ENCODE data around the gene NCOA5.

The NCOA5 gene

DNA sequence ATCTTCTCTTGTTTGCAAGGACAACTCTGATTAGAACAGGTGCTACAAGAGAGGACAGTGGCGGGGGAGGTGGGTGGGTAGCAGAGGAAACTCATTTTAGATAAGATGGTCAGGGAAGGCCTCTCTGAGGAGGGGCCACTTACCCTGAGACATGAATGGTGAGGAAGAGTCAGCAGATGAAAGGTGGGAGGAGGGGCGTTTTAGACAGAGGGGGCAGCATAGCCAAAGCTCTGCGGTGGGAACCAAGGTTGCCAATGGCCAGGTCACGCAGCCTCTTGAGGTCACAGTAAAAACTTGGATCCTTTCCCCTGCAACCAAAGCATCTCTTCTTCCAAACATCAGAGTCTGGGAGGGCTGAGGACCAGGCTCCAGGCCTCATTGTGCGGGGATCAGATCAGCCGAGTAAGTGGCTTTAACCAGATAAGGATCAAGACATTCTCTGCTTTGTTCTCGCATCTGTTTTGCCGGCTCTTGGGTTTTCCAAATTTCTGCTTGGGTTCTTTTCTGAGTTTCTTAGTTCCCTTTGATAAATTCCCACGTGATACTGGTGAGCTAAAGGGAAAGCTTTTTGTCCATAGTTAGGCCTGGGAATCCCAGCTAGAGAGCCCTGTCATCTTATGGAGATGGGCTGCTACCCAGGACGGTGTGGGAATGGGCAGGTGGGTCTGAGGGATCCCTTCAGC is 22.8 kb upstream of the NCOA5 start:
- ChIA-PET CTCF (no interaction called here), POLR2A (no interaction called here)
- DNase-seq, result no peak
- Histone ChIP-seq H3K9me3 (ENCODE audit: control extremely low read depth in 1 of 5, control insufficient read depth in 4 of 5, insufficient read depth in 2 of 5, low read depth in 1 of 5, low read length in 4 of 5) (no peaks in the 10 kb centered on the region), H3K27ac (ENCODE audit: insufficient read depth in 1 of 2, low read depth in 1 of 2, low read length in 2 of 2, poor library complexity in 1 of 2, severe bottlenecking in 2 of 2) (no peak overlapping the region), H3K36me3 (ENCODE audit: control insufficient read depth in 4 of 4, insufficient read depth in 4 of 4, low read length in 3 of 4) (no peaks in the 10 kb centered on the region), H3K4me3 (ENCODE audit: control insufficient read depth in 1 of 7, extremely low read depth in 1 of 7, insufficient read depth in 4 of 7, low read depth in 2 of 7, low read length in 6 of 7) (no peak overlapping the region), H3K27me3 (replicated peaks in 2 of 5; ENCODE audit: control insufficient read depth in 4 of 5, insufficient read depth in 5 of 5, low read length in 4 of 5) (peaks cover 0 to 14% (median 8%) of the 10 kb centered on the region in 5 experiments), H3K4me1 (ENCODE audit: control extremely low read depth in 1 of 4, control insufficient read depth in 4 of 4, insufficient read depth in 4 of 4, low read length in 3 of 4) (peaks cover 0 to 6% (median 4%) of the 10 kb centered on the region in 4 experiments)
- WGBS (ENCODE audit: insufficient coverage), result 100% methylated on average over 4 of the region's 10 CpGs

DNA sequence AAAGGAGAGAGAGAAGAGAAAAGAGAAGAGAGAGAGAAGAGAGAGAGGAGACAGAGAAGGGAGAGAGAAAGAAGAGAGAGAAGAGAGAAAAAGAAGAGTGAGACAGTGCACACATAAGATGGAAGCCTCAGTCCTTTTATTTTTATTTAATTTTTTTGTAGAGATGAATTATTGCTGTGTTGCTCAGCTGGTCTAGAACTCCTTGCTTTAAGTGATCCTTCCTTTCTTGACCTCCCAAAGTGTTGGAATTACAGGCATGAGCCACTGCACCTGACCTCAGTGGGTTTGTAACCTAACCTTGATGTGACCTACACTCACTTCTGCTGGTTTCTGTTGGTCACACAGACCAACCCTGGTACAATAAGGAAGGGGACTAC is 22.1 kb upstream of the NCOA5 start:
- POLR2A ChIA-PET, result no interaction called here
- DNase-seq, result no peak
- H3K36me3 ChIP-seq (ENCODE audit: control insufficient read depth in 4 of 4, insufficient read depth in 4 of 4, low read length in 3 of 4), result no peaks in the 10 kb centered on the region
- H3K27ac ChIP-seq (ENCODE audit: insufficient read depth in 1 of 2, low read depth in 1 of 2, low read length in 2 of 2, poor library complexity in 1 of 2, severe bottlenecking in 2 of 2), result no peak overlapping the region
- peaks cover 0 to 14% (median 8%) of the 10 kb centered on the region in 5 experiments for H3K27me3 ChIP-seq (replicated peaks in 2 of 5; ENCODE audit: control insufficient read depth in 4 of 5, insufficient read depth in 5 of 5, low read length in 4 of 5)
- CTCF ChIA-PET, result no interaction called here
- H3K4me3 ChIP-seq (ENCODE audit: control insufficient read depth in 1 of 7, extremely low read depth in 1 of 7, insufficient read depth in 4 of 7, low read depth in 2 of 7, low read length in 6 of 7), result no peak overlapping the region
- H3K9me3 ChIP-seq (ENCODE audit: control extremely low read depth in 1 of 5, control insufficient read depth in 4 of 5, insufficient read depth in 2 of 5, low read depth in 1 of 5, low read length in 4 of 5), result no peaks in the 10 kb centered on the region
- H3K4me1 ChIP-seq (ENCODE audit: control extremely low read depth in 1 of 4, control insufficient read depth in 4 of 4, insufficient read depth in 4 of 4, low read length in 3 of 4), result no peaks in the 10 kb centered on the region

DNA sequence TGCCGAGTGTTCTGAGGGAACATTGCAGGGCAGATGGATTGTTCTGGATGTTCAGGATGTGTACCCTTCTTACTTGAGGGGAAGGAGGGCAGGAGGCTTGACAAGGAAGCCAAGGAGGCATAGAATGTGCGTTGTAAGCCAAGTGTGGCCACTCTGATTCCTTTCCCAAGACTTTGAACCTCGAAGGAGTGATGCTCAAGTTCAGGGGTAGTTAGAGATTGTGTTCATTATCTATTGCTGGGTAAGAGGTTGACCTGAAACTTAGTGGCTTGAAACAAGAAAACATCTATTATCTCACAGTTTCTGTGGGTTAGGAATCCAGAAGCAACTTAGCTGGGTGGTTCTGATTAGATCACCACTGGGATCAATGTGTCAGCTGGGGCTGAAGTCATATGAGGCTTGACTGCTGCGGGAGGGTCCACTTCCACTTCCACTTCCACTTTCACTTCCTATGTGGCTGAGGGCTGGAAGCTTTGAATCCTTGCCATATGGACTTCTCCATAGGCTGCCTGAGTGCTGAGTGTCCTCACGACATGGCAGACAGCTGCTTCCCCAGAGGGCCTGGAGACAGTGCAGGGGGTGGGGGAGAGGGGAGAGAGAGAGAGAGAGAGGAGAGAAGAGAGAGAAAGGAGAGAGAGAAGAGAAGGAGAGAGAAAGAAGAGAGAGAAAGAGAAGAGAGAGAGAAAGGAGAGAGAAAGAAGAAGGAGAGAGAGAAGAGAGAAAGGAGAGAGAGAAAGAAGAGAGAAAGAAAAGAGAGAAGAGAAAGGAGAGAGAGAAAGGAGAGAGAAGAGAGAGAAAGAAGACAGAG is 21.5 kb upstream of the NCOA5 start:
- H3K9me3 ChIP-seq (ENCODE audit: control extremely low read depth in 1 of 5, control insufficient read depth in 4 of 5, insufficient read depth in 2 of 5, low read depth in 1 of 5, low read length in 4 of 5), result no peaks in the 10 kb centered on the region
- peaks cover 0 to 14% (median 8%) of the 10 kb centered on the region in 5 experiments for H3K27me3 ChIP-seq (replicated peaks in 2 of 5; ENCODE audit: control insufficient read depth in 4 of 5, insufficient read depth in 5 of 5, low read length in 4 of 5)
- DNase-seq, result peak in 1 of 3 donors; percentile 35
- H3K27ac ChIP-seq (ENCODE audit: insufficient read depth in 1 of 2, low read depth in 1 of 2, low read length in 2 of 2, poor library complexity in 1 of 2, severe bottlenecking in 2 of 2), result no peak overlapping the region
- CTCF ChIA-PET, result interaction anchor here (0.5 kb wide), 1 partner anchor 14 kb away, joined by 3 read pairs; no protein-coding TSS in a partner anchor
- H3K4me3 ChIP-seq (ENCODE audit: control insufficient read depth in 1 of 7, extremely low read depth in 1 of 7, insufficient read depth in 4 of 7, low read depth in 2 of 7, low read length in 6 of 7), result no peak overlapping the region
- POLR2A ChIA-PET, result no interaction called here
- no peaks in the 10 kb centered on the region for H3K36me3 ChIP-seq (ENCODE audit: control insufficient read depth in 4 of 4, insufficient read depth in 4 of 4, low read length in 3 of 4)
- 76% methylated on average over 4 of the region's 5 CpGs for WGBS (ENCODE audit: insufficient coverage)
- H3K4me1 ChIP-seq (ENCODE audit: control extremely low read depth in 1 of 4, control insufficient read depth in 4 of 4, insufficient read depth in 4 of 4, low read length in 3 of 4), result no peaks in the 10 kb centered on the region

DNA sequence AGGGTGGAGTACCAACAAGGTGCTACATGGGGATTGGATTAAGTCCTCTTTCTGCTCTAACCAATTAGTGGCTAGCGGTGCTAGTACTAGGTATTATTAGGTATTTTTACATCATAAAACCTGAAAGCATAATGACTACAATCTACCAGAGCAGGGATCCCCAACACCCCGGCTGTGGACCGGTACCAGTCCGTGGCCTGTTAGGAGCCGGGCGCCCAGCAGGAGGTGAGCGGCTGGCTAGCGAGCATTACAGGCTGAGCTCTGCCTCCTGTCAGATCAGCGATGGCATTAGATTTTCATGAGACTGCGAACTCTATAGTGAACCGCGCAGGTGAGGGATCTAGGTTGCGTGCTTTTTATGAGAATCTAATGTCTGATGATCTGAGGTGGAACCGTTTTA is 19.2 kb upstream of the NCOA5 start:
- ChIA-PET CTCF (interaction anchor here (1.7 kb wide), 1 partner anchor 239 kb away, joined by 3 read pairs; no protein-coding TSS in a partner anchor), POLR2A (no interaction called here)
- 100% methylated on average over 1 of the region's 14 CpGs for WGBS (ENCODE audit: insufficient coverage)
- Histone ChIP-seq H3K27me3 (replicated peaks in 2 of 5; ENCODE audit: control insufficient read depth in 4 of 5, insufficient read depth in 5 of 5, low read length in 4 of 5) (peaks cover 0 to 14% (median 12%) of the 10 kb centered on the region in 5 experiments), H3K4me3 (ENCODE audit: control insufficient read depth in 1 of 7, extremely low read depth in 1 of 7, insufficient read depth in 4 of 7, low read depth in 2 of 7, low read length in 6 of 7) (no peak overlapping the region), H3K27ac (ENCODE audit: insufficient read depth in 1 of 2, low read depth in 1 of 2, low read length in 2 of 2, poor library complexity in 1 of 2, severe bottlenecking in 2 of 2) (no peak overlapping the region), H3K9me3 (ENCODE audit: control extremely low read depth in 1 of 5, control insufficient read depth in 4 of 5, insufficient read depth in 2 of 5, low read depth in 1 of 5, low read length in 4 of 5) (no peaks in the 10 kb centered on the region), H3K36me3 (ENCODE audit: control insufficient read depth in 4 of 4, insufficient read depth in 4 of 4, low read length in 3 of 4) (no peaks in the 10 kb centered on the region), H3K4me1 (ENCODE audit: control extremely low read depth in 1 of 4, control insufficient read depth in 4 of 4, insufficient read depth in 4 of 4, low read length in 3 of 4) (no peaks in the 10 kb centered on the region)
- no peak for DNase-seq

DNA sequence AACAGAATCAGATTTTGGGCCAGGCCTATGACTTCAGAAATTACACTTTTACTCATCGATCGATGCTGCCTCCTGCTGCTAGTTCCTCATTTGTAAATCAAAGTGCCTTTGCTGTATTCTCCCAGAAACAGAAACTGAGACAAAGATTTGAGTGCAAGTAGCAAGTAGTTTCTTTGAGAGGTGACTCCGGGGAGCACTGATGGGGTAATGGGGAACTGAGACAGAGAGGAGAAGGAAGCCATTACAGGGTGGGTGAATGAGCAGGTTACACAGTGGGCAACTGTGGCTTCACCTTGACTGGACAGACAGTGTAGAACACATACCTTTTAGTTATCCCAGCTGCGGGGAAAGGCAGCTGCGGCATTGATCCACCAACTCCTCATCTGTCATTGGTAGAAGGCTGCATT is 18.7 kb upstream of the NCOA5 start:
- Histone ChIP-seq H3K36me3 (ENCODE audit: control insufficient read depth in 4 of 4, insufficient read depth in 4 of 4, low read length in 3 of 4) (no peaks in the 10 kb centered on the region), H3K27me3 (replicated peaks in 2 of 5; ENCODE audit: control insufficient read depth in 4 of 5, insufficient read depth in 5 of 5, low read length in 4 of 5) (peaks cover 0 to 14% (median 12%) of the 10 kb centered on the region in 5 experiments), H3K4me1 (ENCODE audit: control extremely low read depth in 1 of 4, control insufficient read depth in 4 of 4, insufficient read depth in 4 of 4, low read length in 3 of 4) (no peaks in the 10 kb centered on the region), H3K9me3 (ENCODE audit: control extremely low read depth in 1 of 5, control insufficient read depth in 4 of 5, insufficient read depth in 2 of 5, low read depth in 1 of 5, low read length in 4 of 5) (no peaks in the 10 kb centered on the region), H3K27ac (ENCODE audit: insufficient read depth in 1 of 2, low read depth in 1 of 2, low read length in 2 of 2, poor library complexity in 1 of 2, severe bottlenecking in 2 of 2) (no peak overlapping the region), H3K4me3 (ENCODE audit: control insufficient read depth in 1 of 7, extremely low read depth in 1 of 7, insufficient read depth in 4 of 7, low read depth in 2 of 7, low read length in 6 of 7) (no peak overlapping the region)
- peak in 2 of 3 donors; percentile 53 to 55 for DNase-seq
- CTCF ChIA-PET, result interaction anchor here (1.2 to 1.7 kb wide), 2 partner anchors 122 to 240 kb away, joined by 3 read pairs; no protein-coding TSS in a partner anchor
- POLR2A ChIA-PET, result no interaction called here
- 67% methylated on average over 3 of the region's 5 CpGs for WGBS (ENCODE audit: insufficient coverage)

DNA sequence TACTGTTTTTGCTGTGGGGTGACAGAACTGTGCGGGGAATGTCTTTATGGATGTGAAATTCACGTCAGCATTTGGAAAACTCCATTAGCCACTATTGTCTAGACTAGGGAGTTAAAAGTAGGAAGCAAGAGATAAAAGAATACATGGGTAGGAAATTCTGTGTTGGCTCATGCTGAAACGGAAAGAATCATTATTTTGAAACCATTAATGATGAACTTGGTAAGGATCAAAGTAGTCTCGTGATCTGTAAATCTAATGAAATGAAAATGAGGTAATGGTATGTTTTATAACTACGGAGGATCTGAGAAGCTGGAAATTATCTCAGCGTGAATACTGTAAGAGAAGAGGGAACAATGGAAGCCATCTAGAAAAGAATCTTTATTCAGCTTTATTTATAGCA is 17.3 kb upstream of the NCOA5 start:
- Histone ChIP-seq H3K27me3 (replicated peaks in 2 of 5; ENCODE audit: control insufficient read depth in 4 of 5, insufficient read depth in 5 of 5, low read length in 4 of 5) (peaks cover 0 to 20% (median 11%) of the 10 kb centered on the region in 5 experiments), H3K27ac (ENCODE audit: insufficient read depth in 1 of 2, low read depth in 1 of 2, low read length in 2 of 2, poor library complexity in 1 of 2, severe bottlenecking in 2 of 2) (no peak overlapping the region), H3K9me3 (ENCODE audit: control extremely low read depth in 1 of 5, control insufficient read depth in 4 of 5, insufficient read depth in 2 of 5, low read depth in 1 of 5, low read length in 4 of 5) (no peaks in the 10 kb centered on the region), H3K36me3 (ENCODE audit: control insufficient read depth in 4 of 4, insufficient read depth in 4 of 4, low read length in 3 of 4) (no peaks in the 10 kb centered on the region), H3K4me3 (ENCODE audit: control insufficient read depth in 1 of 7, extremely low read depth in 1 of 7, insufficient read depth in 4 of 7, low read depth in 2 of 7, low read length in 6 of 7) (no peak overlapping the region), H3K4me1 (ENCODE audit: control extremely low read depth in 1 of 4, control insufficient read depth in 4 of 4, insufficient read depth in 4 of 4, low read length in 3 of 4) (no peaks in the 10 kb centered on the region)
- no peak for DNase-seq
- WGBS (ENCODE audit: insufficient coverage), result 86% methylated on average over 6 of the region's 6 CpGs
- POLR2A ChIA-PET, result interaction anchor here (1.1 kb wide), 1 partner anchor 12 kb away, joined by 3 read pairs; no protein-coding TSS in a partner anchor
- CTCF ChIA-PET, result interaction anchor here (0.9 to 1.2 kb wide), 3 partner anchors 25 to 120 kb away, joined by 3 to 5 read pairs (median 3); no protein-coding TSS in a partner anchor

DNA sequence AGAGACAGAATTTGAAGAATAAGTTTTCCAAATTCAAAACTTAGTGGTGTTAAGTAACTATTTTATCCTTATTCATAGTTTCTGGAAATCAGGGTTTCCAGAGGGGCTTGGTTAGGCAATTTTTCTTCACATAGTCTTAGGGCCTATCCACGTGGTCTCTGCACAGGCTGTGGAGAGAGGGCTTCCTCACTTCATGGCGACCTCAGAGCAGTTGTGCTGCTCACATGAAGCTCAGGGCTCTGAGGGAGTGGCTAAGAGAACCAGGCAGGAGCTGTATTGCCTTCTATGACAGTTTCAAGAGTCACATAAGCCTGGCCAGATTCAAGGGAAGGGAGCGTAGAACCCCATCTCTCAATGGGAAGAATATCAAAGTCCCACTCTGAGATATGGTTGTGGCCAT is 14.5 kb upstream of the NCOA5 start:
- ChIA-PET POLR2A (no interaction called here), CTCF (interaction anchor here (0.7 to 1.4 kb wide), 4 partner anchors 9 to 77 kb away, joined by 3 read pairs; no protein-coding TSS in a partner anchor)
- H3K9me3 ChIP-seq (ENCODE audit: control extremely low read depth in 1 of 5, control insufficient read depth in 4 of 5, insufficient read depth in 2 of 5, low read depth in 1 of 5, low read length in 4 of 5), result no peaks in the 10 kb centered on the region
- H3K36me3 ChIP-seq (ENCODE audit: control insufficient read depth in 4 of 4, insufficient read depth in 4 of 4, low read length in 3 of 4), result no peaks in the 10 kb centered on the region
- H3K27me3 ChIP-seq (replicated peaks in 2 of 5; ENCODE audit: control insufficient read depth in 4 of 5, insufficient read depth in 5 of 5, low read length in 4 of 5), result peaks cover 10 to 39% (median 14%) of the 10 kb centered on the region in 5 experiments
- H3K4me3 ChIP-seq (ENCODE audit: control insufficient read depth in 1 of 7, extremely low read depth in 1 of 7, insufficient read depth in 4 of 7, low read depth in 2 of 7, low read length in 6 of 7), result no peak overlapping the region
- peaks cover 0 to 7% (median 0%) of the 10 kb centered on the region in 4 experiments for H3K4me1 ChIP-seq (ENCODE audit: control extremely low read depth in 1 of 4, control insufficient read depth in 4 of 4, insufficient read depth in 4 of 4, low read length in 3 of 4)
- H3K27ac ChIP-seq (ENCODE audit: insufficient read depth in 1 of 2, low read depth in 1 of 2, low read length in 2 of 2, poor library complexity in 1 of 2, severe bottlenecking in 2 of 2), result no peak overlapping the region
- DNase-seq, result no peak
- WGBS (ENCODE audit: insufficient coverage), result 100% methylated on average over 3 of the region's 3 CpGs

Measured in common myeloid progenitor, CD34-positive (primary cell).